Testis (tissue), 2 donors: Measurements from ENCODE around the gene CAMK2G.

ENCODE experiments used
- CTCF ChIP-seq, 3 experiments: fragments of 450-650 bp in 2 of 3; fragments of 200-600 bp in 1 of 3; sonication (generic) in 1 of 3; IDR thresholded peaks; one replicate each; pipeline ENCODE4 v1.5.1; 2016 to 2019; ENCODE audit warnings: antibody characterized with exemption in 3 of 3, mild to moderate bottlenecking in 2 of 3, moderate library complexity in 1 of 3
- POLR2A ChIP-seq: fragments of 450-650 bp; IDR thresholded peaks from one replicate; pipeline ENCODE4 v1.6.1; 2017; ENCODE audit warnings: antibody characterized with exemption, mild to moderate bottlenecking, moderate library complexity

- no peak for TF ChIP-seq CTCF (IDR thresholded peaks at IDR 0.05)
- no peak for TF ChIP-seq POLR2A
These were observed 19.1 kb upstream of the CAMK2G start for GRCh38 chr10:73893426-73893825.
